CD8-positive, alpha-beta memory T cell (primary cell): ENCODE data around the gene ISG15. TPM values are rescaled to one million over a fixed set of nuclear protein-coding genes. Genes with fewer than 3 reads are reported as not detected.
A peak's percentile ranks its signal among the peaks of the same experiment; 100 is the strongest.
"Not testable (repeated sequence)": the region's sequence is repeated elsewhere in the genome, so short reads cannot be mapped to it uniquely, and the experiment has no call there.

ENCODE experiments used
- CTCF ChIA-PET: fragments of 350-600 bp; sonication (Branson Sonifier 250); formaldehyde crosslinking; loops from one replicate; lab custom pipeline; 2021; ENCODE audit warnings: antibody characterized with exemption; lab: Charles Lee
- POLR2A ChIA-PET: fragments of 350-600 bp; sonication (Branson Sonifier 250); formaldehyde crosslinking; loops from one replicate; lab custom pipeline; 2021; ENCODE audit warnings: antibody characterized with exemption; lab: Charles Lee
- DNase-seq, 5 donors: peaks; one replicate each; pipeline versions ENCODE4 v3.0.0 to v3.0.0-alpha.2; 2020 to 2022; ENCODE audit warnings: mixed read lengths in 1 of 5
- H3K27ac ChIP-seq: one replicate; pipeline ENCODE4 v1.7.0; 2013; ENCODE audit warnings: low read depth, mild to moderate bottlenecking, low read length, moderate library complexity
- H3K27me3 ChIP-seq: 2 replicates; pipeline ENCODE4 v1.7.0; 2013; ENCODE audit warnings: low read length, mild to moderate bottlenecking; ENCODE audit not compliant: insufficient read depth, poor library complexity, severe bottlenecking
- H3K36me3 ChIP-seq: 2 replicates; pipeline ENCODE4 v1.7.0; 2013; ENCODE audit warnings: mild to moderate bottlenecking, low read length, moderate library complexity; ENCODE audit not compliant: insufficient read depth
- H3K4me1 ChIP-seq: 2 replicates; pipeline ENCODE4 v1.7.0; 2013; ENCODE audit warnings: mild to moderate bottlenecking, low read length, moderate library complexity; ENCODE audit not compliant: insufficient read depth
- H3K4me3 ChIP-seq: 2 replicates; pipeline ENCODE4 v1.7.0; 2013; ENCODE audit warnings: mild to moderate bottlenecking, low read length
- H3K9me3 ChIP-seq: 2 replicates; pipeline ENCODE4 v1.7.0; 2013; ENCODE audit warnings: mild to moderate bottlenecking, low read length
- H3K27ac Mint-ChIP-seq, 8 donors: one replicate each; pipeline ENCODE4 v1.8.0; 2020 to 2021; ENCODE audit warnings: mixed read lengths in 8 of 8, mild to moderate bottlenecking in 6 of 8, inconsistent platforms in 3 of 8, moderate library complexity in 3 of 8
- H3K27me3 Mint-ChIP-seq, 2 donors: one replicate each; pipeline ENCODE4 v1.8.0; 2020 to 2021; ENCODE audit warnings: mixed read lengths in 2 of 2, mild to moderate bottlenecking in 1 of 2, moderate library complexity in 1 of 2
- H3K36me3 Mint-ChIP-seq, 3 donors: one replicate each; pipeline ENCODE4 v1.8.0; 2020 to 2021; ENCODE audit warnings: mixed read lengths in 3 of 3, inconsistent platforms in 1 of 3, mild to moderate bottlenecking in 1 of 3
- H3K4me1 Mint-ChIP-seq, 3 donors: one replicate each; pipeline ENCODE4 v1.8.0; 2020 to 2021; ENCODE audit warnings: mixed read lengths in 3 of 3, inconsistent platforms in 1 of 3, mild to moderate bottlenecking in 1 of 3
- H3K4me3 Mint-ChIP-seq, 7 donors: one replicate each; pipeline ENCODE4 v1.8.0; 2020 to 2021; ENCODE audit warnings: mixed read lengths in 7 of 7, mild to moderate bottlenecking in 6 of 7, moderate library complexity in 4 of 7, inconsistent platforms in 2 of 7
- H3K9me3 Mint-ChIP-seq, 5 donors: one replicate each; pipeline ENCODE4 v1.8.0; 2020 to 2022; ENCODE audit warnings: mixed read lengths in 5 of 5, mild to moderate bottlenecking in 3 of 5, moderate library complexity in 2 of 5, inconsistent platforms in 1 of 5
- polyA plus RNA-seq: library from polyadenylated mRNA; unstranded; fragments of 300-500 nt; fragmentation: Illumina TruSeq; gene quantifications from one replicate; pipeline ENCODE4 v1.2.3, GENCODE V29; 2021
- total RNA-seq, 2 experiments: library from RNA; stranded (reverse); gene quantifications; one replicate each; pipeline ENCODE4 v1.2.3, GENCODE V29; 2021

ISG15 gene
- total and polyA plus RNA-seq, 3 experiments from 2014 or later: 16.9 to 250 (median 20.4) TPM

- peak overlapping the region in 1 of 8 donors; percentile 39 for H3K27ac Mint-ChIP-seq
- H3K9me3 Mint-ChIP-seq, H3K4me3 Mint-ChIP-seq, H3K27me3 ChIP-seq, H3K9me3 ChIP-seq, H3K36me3 Mint-ChIP-seq, POLR2A ChIA-PET, H3K4me3 ChIP-seq, H3K27ac ChIP-seq, DNase-seq, H3K4me1 Mint-ChIP-seq, H3K4me1 ChIP-seq, H3K36me3 ChIP-seq: not testable (repeated sequence)
- H3K27me3 Mint-ChIP-seq: peaks cover 34 to 44% of the 10 kb centered on the region in 2 donors
- CTCF ChIA-PET: interaction anchor here (4.3 kb wide), 1 partner anchor 11 kb away, joined by 17 read pairs; no protein-coding TSS in a partner anchor
Observed at GRCh38 chr1:994546-994945, 18.8 kb upstream of the ISG15 start.

DNA sequence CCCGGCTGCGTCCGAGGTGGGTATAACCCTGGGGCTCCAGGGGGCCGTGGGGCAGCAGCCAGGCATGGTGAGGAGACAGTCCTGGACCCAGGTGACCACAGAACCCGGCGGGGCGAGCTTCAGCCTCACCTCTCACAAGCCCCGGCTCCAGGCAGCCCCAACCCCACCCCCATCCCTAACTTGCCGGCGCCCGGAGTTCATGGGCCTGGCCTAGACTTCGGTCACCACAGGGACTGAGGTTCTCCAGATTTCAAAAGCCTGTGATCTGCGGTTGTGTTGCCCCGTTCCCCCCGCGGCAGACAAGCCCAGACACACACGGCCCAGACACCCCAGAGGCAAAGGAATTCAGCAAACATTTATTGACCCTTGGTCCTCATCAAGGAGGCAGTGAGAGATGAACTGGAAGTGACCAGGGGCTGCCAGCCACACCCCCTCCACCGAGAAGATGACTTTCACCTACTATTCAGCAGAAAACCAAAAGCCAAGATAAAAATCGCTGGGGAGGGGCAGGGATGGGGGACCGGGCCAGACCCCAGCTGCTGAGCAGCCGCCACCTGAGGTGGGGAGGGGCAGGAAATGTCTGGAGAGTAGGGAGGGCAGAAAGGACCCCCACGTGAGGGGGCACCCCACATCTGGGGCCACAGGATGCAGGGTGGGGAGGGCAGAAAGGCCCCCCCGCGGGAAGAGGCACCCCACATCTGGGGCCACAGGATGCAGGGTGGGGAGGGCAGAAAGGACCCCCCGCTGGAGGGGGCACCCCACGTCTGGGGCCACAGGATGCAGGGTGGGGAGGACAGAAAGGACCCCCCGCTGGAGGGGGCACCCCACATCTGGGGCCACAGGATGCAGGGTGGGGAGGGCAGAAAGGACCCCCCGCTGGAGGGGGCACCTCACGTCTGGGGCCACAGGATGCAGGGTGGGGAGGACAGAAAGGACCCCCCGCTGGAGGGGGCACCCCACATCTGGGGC is 17.3 kb upstream of the ISG15 start:
- H3K27me3 ChIP-seq: peaks cover 7% of the 10 kb centered on the region
- Mint-ChIP-seq H3K27ac (peak overlapping the region in 3 of 8 donors; percentile 11 to 74 (median 31)), H3K9me3 (peaks cover 0 to 7% (median 2%) of the 10 kb centered on the region in 5 donors), H3K4me1 (peaks cover 5 to 9% (median 6%) of the 10 kb centered on the region in 3 donors), H3K36me3 (peaks cover 0 to 2% (median 0%) of the 10 kb centered on the region in 3 donors), H3K27me3 (peaks cover 38 to 45% of the 10 kb centered on the region in 2 donors), H3K4me3 (peak overlapping the region in 2 of 7 donors; percentile 60 to 72)
- DNase-seq: peak in 1 of 5 donors; percentile 45
- ChIA-PET POLR2A (no interaction called here), CTCF (interaction anchor here (4.3 kb wide), 1 partner anchor 12 kb away, joined by 17 read pairs; no protein-coding TSS in a partner anchor)
- no peaks in the 10 kb centered on the region for H3K9me3 ChIP-seq
- no peak overlapping the region for H3K27ac ChIP-seq
- peaks cover 11% of the 10 kb centered on the region for H3K4me1 ChIP-seq
- no peak overlapping the region for H3K4me3 ChIP-seq
- H3K36me3 ChIP-seq: no peaks in the 10 kb centered on the region

DNA sequence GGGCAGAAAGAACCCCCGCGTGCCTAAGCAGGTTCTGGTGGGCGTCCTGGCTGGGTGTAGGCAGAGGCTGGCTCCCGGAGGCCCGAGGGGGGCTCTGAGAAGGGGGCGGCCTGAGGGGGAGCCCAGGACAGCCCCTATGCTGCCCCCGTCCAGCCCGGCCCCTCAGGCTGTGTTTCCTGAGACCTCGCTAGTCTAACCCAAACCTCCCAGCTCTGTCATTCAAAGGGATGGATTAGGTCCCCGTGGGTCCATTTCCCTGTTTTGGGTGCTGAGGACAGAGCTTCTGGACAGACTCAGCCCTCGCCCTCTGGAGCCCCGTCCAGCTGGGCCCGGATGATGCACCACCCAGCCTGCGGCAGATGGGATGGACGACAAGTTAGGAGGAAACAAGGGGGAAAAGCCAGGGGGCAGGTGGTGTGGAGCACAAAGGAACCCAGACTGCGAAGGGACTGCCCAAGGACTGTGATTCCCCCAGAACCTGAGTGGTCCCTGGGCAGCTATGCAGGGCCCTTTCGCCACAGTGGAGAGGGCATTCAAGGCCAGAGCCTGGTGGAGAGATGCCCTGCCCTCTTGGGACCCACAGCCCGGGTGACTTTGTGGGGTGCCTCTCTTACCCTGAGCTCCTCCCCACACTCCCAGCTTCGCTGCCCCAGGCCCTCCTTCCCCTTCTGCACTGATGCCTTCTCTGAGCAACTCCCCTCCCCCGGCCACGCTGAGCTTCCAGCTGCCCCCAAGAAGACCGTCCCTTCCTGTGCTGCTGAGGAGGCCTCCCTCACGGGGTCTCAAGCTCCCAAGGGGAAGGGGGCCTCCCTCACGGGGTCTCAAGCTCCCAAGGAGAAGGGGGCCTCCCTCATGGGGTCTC is 16.2 kb upstream of the ISG15 start:
- Histone ChIP-seq H3K9me3 (no peaks in the 10 kb centered on the region), H3K4me1 (peaks cover 17% of the 10 kb centered on the region), H3K27me3 (peaks cover 16% of the 10 kb centered on the region), H3K27ac (no peak overlapping the region), H3K4me3 (no peak overlapping the region), H3K36me3 (no peaks in the 10 kb centered on the region)
- Mint-ChIP-seq H3K9me3 (peaks cover 0 to 4% (median 0%) of the 10 kb centered on the region in 5 donors), H3K36me3 (peaks cover 0 to 2% (median 0%) of the 10 kb centered on the region in 3 donors), H3K4me1 (peaks cover 5 to 14% (median 6%) of the 10 kb centered on the region in 3 donors), H3K27ac (peak overlapping the region in 1 of 8 donors; percentile 69), H3K27me3 (peaks cover 32 to 38% of the 10 kb centered on the region in 2 donors), H3K4me3 (peak overlapping the region in 2 of 7 donors; percentile 27 to 45)
- no peak for DNase-seq
- ChIA-PET POLR2A (no interaction called here), CTCF (interaction anchor here (1.4 to 4.3 kb wide), 2 partner anchors 13 to 295 kb away, joined by 3 to 17 read pairs; no protein-coding TSS in a partner anchor)

DNA sequence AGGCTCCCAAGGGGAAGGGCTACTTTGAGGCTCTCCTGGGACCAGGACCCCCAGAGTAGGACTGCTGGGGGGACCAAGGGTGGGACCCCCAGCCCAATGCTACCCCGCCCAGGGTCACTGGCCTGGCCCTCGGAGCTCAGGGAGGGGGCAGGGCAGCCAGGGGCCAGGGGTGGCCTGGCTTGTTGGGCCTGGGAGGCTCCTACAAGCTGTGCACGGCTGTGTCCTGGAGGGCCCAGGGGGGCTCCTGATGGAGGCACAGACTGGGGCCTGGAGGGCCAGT is 15.6 kb upstream of the ISG15 start:
- Mint-ChIP-seq H3K4me3 (no peak overlapping the region), H3K4me1 (peaks cover 5 to 16% (median 6%) of the 10 kb centered on the region in 3 donors), H3K36me3 (no peaks in the 10 kb centered on the region), H3K9me3 (no peaks in the 10 kb centered on the region), H3K27me3 (peaks cover 32 to 37% of the 10 kb centered on the region in 2 donors), H3K27ac (no peak overlapping the region)
- no peak overlapping the region for H3K4me3 ChIP-seq
- DNase-seq: peak in 1 of 5 donors; percentile 48
- H3K9me3 ChIP-seq: no peaks in the 10 kb centered on the region
- peaks cover 17% of the 10 kb centered on the region for H3K4me1 ChIP-seq
- peaks cover 16% of the 10 kb centered on the region for H3K27me3 ChIP-seq
- ChIA-PET POLR2A (no interaction called here), CTCF (interaction anchor here (1.4 to 4.3 kb wide), 2 partner anchors 14 to 294 kb away, joined by 3 to 17 read pairs; no protein-coding TSS in a partner anchor)
- H3K36me3 ChIP-seq: no peaks in the 10 kb centered on the region
- H3K27ac ChIP-seq: no peak overlapping the region

GRCh38 chr1:997993-998744 is 15.1 kb upstream of the ISG15 start:
- no peak for DNase-seq
- no peak overlapping the region for H3K4me3 ChIP-seq
- peaks cover 5 to 16% (median 6%) of the 10 kb centered on the region in 3 donors for H3K4me1 Mint-ChIP-seq
- H3K27me3 ChIP-seq: peaks cover 21% of the 10 kb centered on the region
- no peaks in the 10 kb centered on the region for H3K9me3 Mint-ChIP-seq
- H3K36me3 ChIP-seq: no peaks in the 10 kb centered on the region
- no peaks in the 10 kb centered on the region for H3K9me3 ChIP-seq
- H3K27ac Mint-ChIP-seq: no peak overlapping the region
- no peak overlapping the region for H3K27ac ChIP-seq
- H3K4me3 Mint-ChIP-seq: peak overlapping the region in 1 of 7 donors; percentile 84
- peaks cover 33 to 38% of the 10 kb centered on the region in 2 donors for H3K27me3 Mint-ChIP-seq
- ChIA-PET CTCF (interaction anchor here (1.4 kb wide), 1 partner anchor 294 kb away, joined by 3 read pairs; no protein-coding TSS in a partner anchor), POLR2A (interaction anchor here (1.3 kb wide), 1 partner anchor 20 kb away, joined by 3 read pairs; no protein-coding TSS in a partner anchor)
- H3K4me1 ChIP-seq: peaks cover 17% of the 10 kb centered on the region
- no peaks in the 10 kb centered on the region for H3K36me3 Mint-ChIP-seq

DNA sequence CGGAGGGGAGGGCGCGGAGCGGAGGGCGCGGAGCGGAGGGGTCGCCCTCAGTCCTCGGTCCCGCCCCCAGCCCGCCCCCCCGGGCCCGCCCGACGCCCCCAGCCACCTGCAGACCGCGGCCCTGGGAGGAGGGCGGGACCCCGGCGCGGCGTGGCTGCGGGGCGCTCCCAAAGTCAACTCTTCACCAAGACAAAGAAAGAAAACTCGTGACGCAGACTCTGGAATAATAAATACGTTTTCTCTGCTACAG is 14.6 kb upstream of the ISG15 start:
- Mint-ChIP-seq H3K36me3 (no peaks in the 10 kb centered on the region), H3K27me3 (peaks cover 33 to 41% of the 10 kb centered on the region in 2 donors), H3K27ac (no peak overlapping the region), H3K4me3 (no peak overlapping the region), H3K9me3 (no peaks in the 10 kb centered on the region), H3K4me1 (peaks cover 5 to 16% (median 6%) of the 10 kb centered on the region in 3 donors)
- no peak for DNase-seq
- ChIA-PET CTCF (no interaction called here), POLR2A (interaction anchor here (1.3 kb wide), 1 partner anchor 19 kb away, joined by 3 read pairs; no protein-coding TSS in a partner anchor)
- Histone ChIP-seq H3K27me3 (peaks cover 24% of the 10 kb centered on the region), H3K9me3 (no peaks in the 10 kb centered on the region), H3K4me3 (no peak overlapping the region), H3K4me1 (peaks cover 17% of the 10 kb centered on the region), H3K27ac (no peak overlapping the region), H3K36me3 (no peaks in the 10 kb centered on the region)

- peaks cover 0 to 1% (median 0%) of the 10 kb centered on the region in 5 donors for H3K9me3 Mint-ChIP-seq
- peak overlapping the region in 5 of 7 donors; percentile 27 to 64 (median 47) for H3K4me3 Mint-ChIP-seq
- POLR2A ChIA-PET: interaction anchor here (1.3 kb wide), 1 partner anchor 19 kb away, joined by 3 read pairs; no protein-coding TSS in a partner anchor
- Histone ChIP-seq H3K27ac (no peak overlapping the region), H3K4me1 (peaks cover 17% of the 10 kb centered on the region), H3K9me3 (no peaks in the 10 kb centered on the region), H3K27me3 (peaks cover 28% of the 10 kb centered on the region), H3K36me3 (no peaks in the 10 kb centered on the region), H3K4me3 (no peak overlapping the region)
- H3K4me1 Mint-ChIP-seq: peaks cover 5 to 16% (median 6%) of the 10 kb centered on the region in 3 donors
- DNase-seq: peak in 4 of 5 donors; percentile 19 to 58 (median 39)
- H3K27ac Mint-ChIP-seq: peak overlapping the region in 2 of 8 donors; percentile 42 to 93
- no peaks in the 10 kb centered on the region for H3K36me3 Mint-ChIP-seq
- CTCF ChIA-PET: no interaction called here
- peaks cover 29 to 42% of the 10 kb centered on the region in 2 donors for H3K27me3 Mint-ChIP-seq
Observed at GRCh38 chr1:998995-999724, 14.1 kb upstream of the ISG15 start.
